NCI-H1436 (cell line): ENCODE data around the gene NPNT.

Source experiments
- DNase-seq: peaks from one replicate; lab custom pipeline; 2025; lab: John Stamatoyannopoulos, UW

NPNT gene

GRCh38 chr4:105970371-105970770 lies 75.1 kb downstream of the NPNT start:
- DNase-seq = no peak

- no peak for DNase-seq
Observed at GRCh38 chr4:105971036-105971435, 75.8 kb downstream of the NPNT start.

- DNase-seq = no peak
Observed at GRCh38 chr4:105972946-105973621, 77.8 kb downstream of the NPNT start.

GRCh38 chr4:105976915-105977314 lies 81.6 kb downstream of the NPNT start:
- no peak for DNase-seq

DNA sequence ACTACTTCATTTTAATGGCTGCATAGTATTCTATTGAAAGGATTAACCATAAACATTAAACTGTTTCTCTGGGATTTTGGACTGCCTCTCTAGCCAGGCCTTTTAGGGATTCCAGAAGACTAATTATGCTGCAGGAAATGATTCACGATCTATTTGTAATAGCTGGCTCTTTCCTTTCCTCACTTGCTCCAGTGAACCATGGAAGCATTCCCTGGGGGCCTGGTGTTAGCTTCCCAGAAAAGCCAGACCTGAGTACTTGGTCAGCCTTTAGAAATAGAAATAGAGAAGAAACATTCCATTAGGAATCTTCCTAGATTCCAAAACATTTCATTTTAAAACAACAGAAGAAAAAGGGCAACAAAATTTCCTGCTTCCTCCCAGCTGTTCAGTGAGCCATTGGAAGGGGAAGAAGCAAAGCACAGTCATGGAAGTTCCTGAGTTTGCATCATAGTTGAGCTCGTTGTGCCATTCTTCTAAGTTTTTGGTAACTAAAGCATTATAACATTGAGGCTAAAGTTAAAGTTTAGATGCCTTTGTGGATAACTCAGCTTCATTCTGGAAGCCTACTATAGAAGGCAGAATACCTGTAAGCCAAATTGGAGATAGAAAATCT lies 83.5 kb downstream of the NPNT start:
- no peak for DNase-seq

- DNase-seq = no peak
Observed at GRCh38 chr4:105979506-105979905, 84.2 kb downstream of the NPNT start.

DNA sequence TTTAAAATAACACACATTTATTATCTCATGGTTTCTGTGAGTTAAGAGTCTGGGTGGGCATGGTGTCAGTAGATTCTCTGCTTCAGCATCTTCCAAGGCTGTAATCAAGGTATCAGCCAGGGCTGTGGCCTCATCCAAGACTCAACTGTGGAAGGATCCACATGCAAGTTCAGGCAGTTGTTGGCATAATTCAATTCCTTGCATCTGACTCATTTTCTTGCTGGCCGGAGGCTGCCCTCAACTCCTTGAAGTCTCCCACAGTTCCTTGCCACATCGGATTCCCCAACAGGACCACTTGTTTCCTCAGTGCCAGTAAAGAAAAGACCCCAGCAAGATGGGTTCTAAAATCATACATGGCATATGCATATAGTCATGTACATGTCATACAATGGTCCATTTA lies 93.4 kb downstream of the NPNT start:
- no peak for DNase-seq

DNA sequence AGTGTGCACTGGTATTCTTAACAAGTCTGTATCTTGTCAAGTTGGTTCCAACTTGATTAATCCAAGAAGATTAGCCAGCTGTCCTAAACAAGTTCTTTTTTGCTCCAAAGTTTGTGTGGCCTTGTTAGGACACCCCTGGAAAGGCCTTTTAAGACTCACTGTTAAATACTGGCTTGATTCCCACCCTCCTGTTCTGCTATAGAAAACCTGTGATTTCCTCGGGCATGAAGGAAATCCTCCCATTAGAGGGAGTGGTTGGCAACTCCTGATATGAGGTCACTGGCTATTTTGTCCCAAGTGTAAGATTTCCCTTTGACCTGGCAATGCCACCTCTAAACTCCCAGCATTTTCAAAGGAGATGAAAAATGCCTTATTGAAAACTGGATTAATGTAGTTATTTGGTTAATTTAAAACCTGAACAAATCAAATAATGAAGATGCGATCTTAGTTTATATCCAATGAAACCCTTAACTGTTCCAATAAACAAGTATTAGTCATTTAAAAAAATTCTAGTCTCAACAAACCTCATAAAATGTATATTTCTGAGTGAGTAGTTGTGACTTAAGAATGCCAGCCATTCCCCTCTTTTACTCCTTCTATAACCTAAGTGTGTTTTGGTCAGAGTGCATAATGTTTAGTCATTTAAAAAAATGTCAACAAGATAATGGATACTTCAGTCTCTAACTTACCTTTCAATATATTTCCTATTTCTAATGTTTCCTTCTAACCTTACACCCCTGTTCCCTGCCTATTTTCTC lies 94.4 kb downstream of the NPNT start:
- DNase-seq = no peak

- no peak for DNase-seq
Observed at GRCh38 chr4:105990933-105991332, 95.7 kb downstream of the NPNT start.

DNA sequence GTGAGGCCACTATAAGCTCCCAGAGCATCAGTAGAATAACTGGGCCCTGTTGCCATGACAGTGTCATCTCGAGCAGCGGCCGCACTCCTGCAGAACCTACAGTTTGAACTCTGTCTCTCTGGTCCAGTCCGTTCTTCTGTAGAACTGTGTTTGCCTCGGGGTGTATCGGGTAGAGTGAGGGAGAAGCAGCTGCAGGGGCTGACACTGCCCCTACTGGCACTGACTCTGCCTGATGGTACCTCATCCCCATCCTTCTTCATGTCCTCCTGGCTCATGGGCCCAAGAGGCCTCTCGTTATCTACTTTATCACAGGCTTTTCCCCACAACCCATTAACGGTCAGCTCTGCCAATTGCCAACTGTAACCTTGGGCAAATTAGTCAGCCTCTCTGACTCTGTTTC lies 96.5 kb downstream of the NPNT start:
- DNase-seq = no peak

DNA sequence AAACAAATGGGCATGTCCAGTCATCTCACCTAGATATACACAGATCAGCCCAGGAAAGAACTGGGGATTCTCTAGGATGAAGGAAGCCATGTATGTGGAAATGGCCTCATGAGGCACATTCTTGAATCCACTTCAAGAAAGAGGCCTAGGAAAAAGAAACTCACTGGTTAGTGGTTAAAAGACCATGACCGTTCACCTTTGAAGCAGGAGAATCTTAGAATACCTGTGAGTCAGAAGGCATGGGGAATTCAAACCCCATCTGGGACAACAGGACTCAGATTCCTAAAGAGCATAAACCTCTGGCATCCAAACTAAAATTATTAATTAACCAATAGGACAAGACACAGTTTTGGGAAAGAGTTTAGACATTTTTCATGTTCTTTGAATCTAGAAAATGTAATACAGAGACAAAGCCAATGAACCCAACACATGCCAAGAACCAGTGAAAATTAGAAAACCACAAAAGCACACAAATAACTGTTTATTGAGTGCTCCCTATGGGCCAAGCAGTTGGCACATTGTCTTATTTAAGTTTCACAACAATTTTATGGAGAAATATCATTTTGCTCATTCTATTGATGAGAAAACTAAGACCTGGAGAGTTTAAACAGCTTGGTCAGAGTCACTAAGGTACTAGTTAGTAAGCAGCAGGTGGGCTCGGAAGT lies 97.5 kb downstream of the NPNT start:
- DNase-seq = no peak

- no peak for DNase-seq
Observed at GRCh38 chr4:105994061-105994460, 98.8 kb downstream of the NPNT start.

DNA sequence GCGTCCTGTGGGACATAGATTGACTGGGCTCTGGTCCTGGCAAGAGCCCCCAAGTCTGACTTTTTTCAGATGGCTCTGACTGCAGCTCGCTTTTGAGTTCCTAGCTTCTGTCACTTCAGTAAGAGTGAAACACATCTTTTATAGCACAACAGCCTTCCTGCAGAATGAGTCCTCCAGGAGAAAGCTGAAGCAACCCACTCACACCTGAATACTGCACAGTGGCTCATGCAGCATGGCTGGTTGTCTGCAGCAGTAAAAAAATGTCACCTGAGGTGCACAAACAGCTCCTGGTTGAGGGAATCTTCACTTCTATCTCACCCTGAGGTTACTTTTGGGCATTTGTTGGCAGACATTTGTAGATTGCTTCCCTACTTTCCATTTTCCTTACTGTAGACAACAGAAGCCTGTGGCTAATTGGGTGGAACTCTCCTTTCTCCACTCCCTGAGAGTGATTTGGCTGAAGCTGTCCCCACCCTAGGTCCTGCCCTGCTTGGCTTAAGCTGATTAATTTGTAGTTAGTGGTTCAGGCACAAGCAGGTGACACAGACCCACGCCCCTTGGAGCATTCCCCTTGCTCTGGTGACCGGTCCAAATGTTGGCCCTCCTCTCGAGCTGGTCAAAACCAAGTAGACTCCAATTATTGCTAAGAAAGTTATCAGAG lies 99.7 kb downstream of the NPNT start:
- DNase-seq = no peak

DNA sequence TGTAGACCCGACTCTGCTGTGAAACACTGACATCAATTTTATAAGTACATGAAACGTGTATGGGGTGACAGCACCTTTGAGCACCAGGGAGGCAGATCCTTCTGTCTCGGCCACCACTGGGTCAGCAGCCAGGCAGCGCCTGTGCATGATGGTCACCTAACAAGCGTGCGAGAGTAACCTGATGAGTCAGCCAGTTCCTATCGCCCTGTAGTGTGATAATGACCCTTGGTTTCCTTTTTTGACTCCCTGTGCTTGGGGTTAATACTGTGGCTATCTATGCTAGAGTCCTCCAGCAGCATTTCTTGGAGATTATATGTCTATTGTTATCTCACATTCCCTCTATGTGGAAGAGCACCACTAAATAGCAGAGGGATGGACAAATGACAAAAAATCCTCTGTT lies 101.6 kb downstream of the NPNT start:
- no peak for DNase-seq

GRCh38 chr4:105998171-105999063 lies 103.1 kb downstream of the NPNT start:
- no peak for DNase-seq

- no peak for DNase-seq
Observed at GRCh38 chr4:106002994-106003393, 107.7 kb downstream of the NPNT start.

DNA sequence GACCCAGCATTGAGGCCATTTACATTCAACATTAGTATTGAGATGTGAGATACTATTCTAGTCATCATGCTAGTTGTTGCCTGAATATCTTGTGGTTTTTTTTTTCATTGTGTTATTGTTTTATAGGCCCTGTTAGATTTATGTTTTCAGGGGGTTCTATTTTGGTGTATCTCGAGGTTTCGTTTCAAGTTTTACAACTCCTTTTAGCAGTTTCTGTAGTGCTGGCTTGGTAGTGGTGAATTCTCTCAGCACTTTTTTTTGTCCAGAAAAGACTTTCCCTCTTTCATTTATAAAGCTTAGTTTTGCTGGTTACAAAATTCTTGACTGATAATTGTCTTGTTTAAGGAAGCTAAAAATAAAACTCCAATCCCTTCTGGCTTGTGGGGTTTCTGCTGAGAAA lies 115.5 kb downstream of the NPNT start:
- DNase-seq = no peak

- DNase-seq = no peak
Observed at GRCh38 chr4:106011387-106011786, 116.1 kb downstream of the NPNT start.

DNA sequence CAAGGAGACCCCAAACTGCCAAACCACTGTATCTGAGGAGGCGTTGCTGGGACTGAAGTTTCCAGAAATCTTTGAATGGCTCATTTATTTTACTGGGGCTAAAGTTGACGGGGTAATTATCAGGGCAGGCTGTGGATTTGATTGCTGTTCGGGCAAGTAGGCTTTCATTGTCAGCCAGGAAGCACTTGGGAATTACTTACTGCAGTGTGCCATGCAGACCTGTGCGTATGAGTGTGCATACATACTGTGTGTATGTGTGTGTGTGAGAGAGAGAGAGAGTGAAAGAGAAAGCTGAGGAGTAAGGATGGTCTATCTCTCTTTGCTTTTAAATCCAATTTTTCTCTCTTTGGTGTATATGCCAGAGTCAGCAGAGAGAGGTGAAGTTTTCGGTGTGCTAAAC lies 122.7 kb downstream of the NPNT start:
- DNase-seq = no peak

DNA sequence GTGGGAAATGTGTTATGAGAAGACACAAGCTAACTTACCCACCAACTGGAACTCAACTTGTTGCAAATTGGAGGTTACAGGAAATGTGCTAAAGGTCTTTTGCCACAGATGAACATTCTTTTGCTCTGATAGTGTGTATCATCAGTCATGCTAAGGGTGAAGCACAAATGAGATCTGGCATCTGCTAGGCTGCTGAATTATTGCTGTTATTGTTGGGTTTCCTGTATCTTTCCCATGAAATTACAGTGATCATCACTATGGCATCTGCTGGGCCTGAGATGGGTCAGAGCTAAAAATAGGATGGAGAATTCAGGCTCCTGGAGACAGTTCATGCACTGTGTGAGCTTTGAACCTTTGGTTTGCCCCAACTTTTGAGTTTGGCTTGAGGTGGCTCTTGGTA lies 124.5 kb downstream of the NPNT start:
- DNase-seq = no peak
